NCI-H524 (cell line): ENCODE measurements around the gene PFDN5.
"Not testable (repeated sequence)": the region's sequence is repeated elsewhere in the genome, so short reads cannot be mapped to it uniquely, and the experiment has no call there.

ENCODE experiments used
- DNase-seq, 2 experiments: peaks; one replicate each; lab custom pipeline; 2025; lab: John Stamatoyannopoulos, UW

The PFDN5 gene

GRCh38 chr12:53286448-53286847 is 8.9 kb upstream of the PFDN5 start:
- DNase-seq = no peak

- DNase-seq = peak; percentile 33 to 46
These were observed 7.6 kb upstream of the PFDN5 start for GRCh38 chr12:53287741-53288216.

- no peak for DNase-seq
These were observed 7.0 kb upstream of the PFDN5 start for GRCh38 chr12:53288322-53288721.

- no peak for DNase-seq
These were observed 5.5 kb upstream of the PFDN5 start for GRCh38 chr12:53289891-53290290.

- DNase-seq = no peak
These were observed 4.7 kb upstream of the PFDN5 start for GRCh38 chr12:53290661-53291060.

- no peak for DNase-seq
These were observed 2.9 kb upstream of the PFDN5 start for GRCh38 chr12:53292426-53292825.

GRCh38 chr12:53295891-53296219 is 513 bp downstream of the PFDN5 start:
- DNase-seq = no peak

- not testable (repeated sequence) for DNase-seq
These were observed 1.8 kb downstream of the PFDN5 start for GRCh38 chr12:53297106-53297505.

GRCh38 chr12:53298164-53298563 is 2.8 kb downstream of the PFDN5 start:
- DNase-seq = no peak

- no peak for DNase-seq
These were observed 3.7 kb downstream of the PFDN5 start for GRCh38 chr12:53299101-53299453.

GRCh38 chr12:53299454-53300180 is 4.3 kb downstream of the PFDN5 start, which contains the start of gene MYG1:
MYG1 (plus strand) TSS chr12:53299695; CDS start chr12:53299738, 43 bp downstream.
- peak; percentile 69 to 85 for DNase-seq

- DNase-seq = no peak
These were observed 4.8 kb downstream of the PFDN5 start for GRCh38 chr12:53300187-53300586.

GRCh38 chr12:53302903-53303302 is 7.6 kb downstream of the PFDN5 start:
- DNase-seq = no peak

- no peak for DNase-seq
These were observed 11.5 kb downstream of the PFDN5 start for GRCh38 chr12:53306826-53307225.

- no peak for DNase-seq
These were observed 12.9 kb downstream of the PFDN5 start for GRCh38 chr12:53308276-53308675.

GRCh38 chr12:53313996-53314395 is 18.7 kb downstream of the PFDN5 start:
- DNase-seq = no peak

- DNase-seq = no peak
These were observed 25.2 kb downstream of the PFDN5 start for GRCh38 chr12:53320352-53321195.

GRCh38 chr12:53324113-53324778 is 28.9 kb downstream of the PFDN5 start:
- no peak for DNase-seq

- DNase-seq = peak; percentile 66 to 83
These were observed 29.6 kb downstream of the PFDN5 start for GRCh38 chr12:53324779-53325510.

- DNase-seq = peak in 1 of 2 experiments; percentile 22
These were observed 30.2 kb downstream of the PFDN5 start for GRCh38 chr12:53325511-53326061.

GRCh38 chr12:53326460-53327185 is 31.3 kb downstream of the PFDN5 start:
- peak in 1 of 2 experiments; percentile 38 for DNase-seq
